GM19372 (cell line): ENCODE data around the gene PCDHA4.
"Not testable (repeated sequence)": the region's sequence is repeated elsewhere in the genome, so short reads cannot be mapped to it uniquely, and the experiment has no call there.

Experiments
- ATAC-seq: cut with Tn5 transposase; IDR thresholded peaks from one replicate; pipeline ENCODE4 v1.9.1; 2021; ENCODE audit warnings: mild to moderate bottlenecking, low read depth, moderate library complexity; ENCODE audit not compliant: unreplicated experiment

Gene PCDHA4

DNA sequence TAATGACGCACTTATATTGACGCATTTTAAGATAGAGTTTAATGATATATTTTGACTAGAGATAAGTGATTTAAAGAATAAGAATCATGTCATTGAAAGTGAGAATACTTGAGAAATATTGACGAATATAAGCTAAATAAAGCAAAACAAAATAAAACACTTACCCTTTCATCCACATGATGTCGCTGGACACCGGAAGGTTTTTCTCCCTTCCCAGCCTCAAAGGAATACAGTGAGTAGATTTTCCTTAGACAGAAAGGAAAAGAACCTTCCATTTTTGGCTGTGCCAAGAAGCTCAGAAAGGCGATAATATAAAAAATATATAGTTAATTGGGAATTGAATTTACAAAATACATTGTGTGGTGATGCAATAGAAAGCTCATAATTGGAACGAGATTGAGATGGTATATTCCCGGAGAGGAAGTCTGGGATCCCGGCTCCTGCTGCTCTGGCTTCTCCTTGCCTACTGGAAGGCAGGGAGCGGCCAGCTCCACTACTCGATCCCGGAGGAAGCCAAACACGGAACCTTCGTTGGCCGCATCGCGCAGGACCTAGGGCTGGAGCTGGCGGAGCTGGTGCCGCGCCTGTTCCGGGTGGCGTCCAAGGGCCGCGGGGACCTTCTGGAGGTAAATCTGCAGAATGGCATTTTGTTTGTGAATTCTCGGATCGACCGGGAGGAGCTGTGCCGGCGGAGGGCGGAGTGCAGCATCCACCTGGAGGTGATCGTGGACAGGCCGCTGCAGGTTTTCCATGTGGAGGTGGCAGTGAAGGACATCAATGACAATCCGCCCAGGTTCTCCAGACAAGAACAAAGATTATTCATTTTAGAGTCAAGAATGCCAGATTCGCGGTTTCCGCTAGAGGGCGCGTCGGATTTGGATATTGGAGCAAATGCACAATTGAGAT is 14.8 kb downstream of the PCDHA4 start, which contains the start of gene PCDHA5:
Gene PCDHA5 (plus strand): TSS at position 239 of the 906 bp plus-strand sequence.
- ATAC-seq, result no peak

DNA sequence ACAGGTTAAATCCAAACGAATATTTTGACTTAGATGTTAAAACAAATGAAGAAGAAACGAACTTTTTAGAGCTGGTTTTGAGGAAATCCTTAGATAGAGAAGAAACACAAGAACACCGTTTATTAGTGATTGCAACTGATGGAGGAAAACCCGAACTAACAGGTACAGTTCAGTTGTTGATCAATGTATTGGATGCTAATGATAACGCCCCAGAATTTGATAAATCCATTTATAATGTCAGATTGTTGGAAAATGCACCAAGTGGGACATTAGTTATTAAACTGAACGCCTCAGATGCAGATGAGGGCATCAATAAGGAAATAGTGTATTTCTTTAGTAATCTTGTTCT is 15.4 kb downstream of the PCDHA4 start:
- ATAC-seq, result no peak

DNA sequence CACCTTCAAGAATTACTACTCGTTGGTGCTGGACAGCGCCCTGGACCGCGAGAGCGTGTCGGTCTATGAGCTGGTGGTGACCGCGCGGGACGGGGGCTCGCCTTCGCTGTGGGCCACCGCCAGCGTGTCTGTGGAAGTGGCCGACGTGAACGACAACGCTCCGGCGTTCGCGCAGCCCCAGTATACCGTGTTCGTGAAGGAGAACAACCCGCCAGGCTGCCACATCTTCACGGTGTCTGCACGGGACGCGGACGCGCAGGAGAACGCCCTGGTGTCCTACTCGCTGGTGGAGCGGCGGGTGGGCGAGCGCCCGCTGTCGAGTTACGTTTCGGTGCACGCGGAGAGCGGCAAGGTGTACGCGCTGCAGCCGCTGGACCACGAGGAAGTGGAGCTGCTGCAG is 16.1 kb downstream of the PCDHA4 start:
- ATAC-seq, result not testable (repeated sequence)

DNA sequence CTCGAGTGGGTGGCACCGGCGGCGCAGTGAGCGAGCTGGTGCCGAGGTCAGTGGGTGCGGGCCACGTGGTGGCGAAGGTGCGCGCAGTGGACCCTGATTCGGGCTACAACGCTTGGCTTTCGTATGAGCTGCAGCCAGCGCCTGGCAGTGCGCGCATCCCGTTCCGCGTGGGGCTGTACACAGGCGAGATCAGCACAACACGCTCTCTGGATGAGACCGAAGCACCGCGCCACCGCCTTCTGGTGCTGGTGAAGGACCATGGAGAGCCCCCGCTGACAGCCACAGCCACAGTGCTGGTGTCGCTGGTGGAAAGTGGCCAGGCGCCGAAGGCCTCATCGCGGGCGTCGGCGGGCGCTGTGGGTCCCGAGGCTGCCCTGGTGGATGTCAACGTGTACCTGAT is 16.6 kb downstream of the PCDHA4 start:
- ATAC-seq, result no peak

DNA sequence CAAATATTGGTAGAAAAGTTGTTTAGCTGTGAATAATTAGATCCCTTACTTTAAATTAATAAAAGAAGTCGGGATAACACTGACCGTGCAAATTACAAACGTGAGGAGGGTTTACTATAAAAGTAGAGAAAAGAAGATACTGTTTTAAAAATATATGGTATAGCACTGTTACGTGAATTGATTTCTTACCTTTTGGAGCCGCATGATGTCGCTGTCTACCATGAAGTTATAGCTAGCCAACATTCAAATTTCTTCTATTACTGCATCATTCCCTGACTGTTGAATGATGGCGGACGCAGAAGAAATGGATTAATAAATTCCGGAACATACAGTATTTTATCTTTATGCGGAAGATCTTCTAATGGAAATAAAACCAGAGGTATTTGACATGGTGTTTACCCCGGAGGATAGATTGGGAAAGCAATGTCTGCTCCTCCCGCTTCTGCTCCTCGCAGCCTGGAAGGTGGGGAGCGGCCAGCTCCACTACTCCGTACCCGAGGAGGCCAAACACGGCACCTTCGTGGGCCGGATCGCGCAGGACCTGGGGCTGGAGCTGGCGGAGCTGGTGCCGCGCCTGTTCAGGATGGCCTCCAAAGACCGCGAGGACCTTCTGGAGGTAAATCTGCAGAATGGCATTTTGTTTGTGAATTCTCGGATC is 21.0 kb downstream of the PCDHA4 start, which contains the start of gene PCDHA6:
Gene PCDHA6 (plus strand): TSS at position 257 of the 658 bp plus-strand sequence. CDS start 132 bp downstream, at position 389.
- no peak for ATAC-seq

DNA sequence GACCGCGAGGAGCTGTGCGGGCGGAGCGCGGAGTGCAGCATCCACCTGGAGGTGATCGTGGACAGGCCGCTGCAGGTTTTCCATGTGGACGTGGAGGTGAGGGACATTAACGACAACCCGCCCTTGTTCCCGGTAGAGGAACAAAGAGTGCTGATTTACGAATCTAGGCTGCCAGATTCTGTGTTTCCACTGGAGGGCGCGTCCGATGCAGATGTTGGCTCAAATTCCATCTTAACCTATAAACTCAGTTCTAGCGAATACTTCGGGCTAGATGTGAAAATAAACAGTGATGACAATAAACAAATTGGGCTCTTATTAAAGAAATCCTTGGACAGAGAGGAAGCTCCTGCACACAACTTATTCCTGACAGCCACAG is 21.5 kb downstream of the PCDHA4 start:
- no peak for ATAC-seq

DNA sequence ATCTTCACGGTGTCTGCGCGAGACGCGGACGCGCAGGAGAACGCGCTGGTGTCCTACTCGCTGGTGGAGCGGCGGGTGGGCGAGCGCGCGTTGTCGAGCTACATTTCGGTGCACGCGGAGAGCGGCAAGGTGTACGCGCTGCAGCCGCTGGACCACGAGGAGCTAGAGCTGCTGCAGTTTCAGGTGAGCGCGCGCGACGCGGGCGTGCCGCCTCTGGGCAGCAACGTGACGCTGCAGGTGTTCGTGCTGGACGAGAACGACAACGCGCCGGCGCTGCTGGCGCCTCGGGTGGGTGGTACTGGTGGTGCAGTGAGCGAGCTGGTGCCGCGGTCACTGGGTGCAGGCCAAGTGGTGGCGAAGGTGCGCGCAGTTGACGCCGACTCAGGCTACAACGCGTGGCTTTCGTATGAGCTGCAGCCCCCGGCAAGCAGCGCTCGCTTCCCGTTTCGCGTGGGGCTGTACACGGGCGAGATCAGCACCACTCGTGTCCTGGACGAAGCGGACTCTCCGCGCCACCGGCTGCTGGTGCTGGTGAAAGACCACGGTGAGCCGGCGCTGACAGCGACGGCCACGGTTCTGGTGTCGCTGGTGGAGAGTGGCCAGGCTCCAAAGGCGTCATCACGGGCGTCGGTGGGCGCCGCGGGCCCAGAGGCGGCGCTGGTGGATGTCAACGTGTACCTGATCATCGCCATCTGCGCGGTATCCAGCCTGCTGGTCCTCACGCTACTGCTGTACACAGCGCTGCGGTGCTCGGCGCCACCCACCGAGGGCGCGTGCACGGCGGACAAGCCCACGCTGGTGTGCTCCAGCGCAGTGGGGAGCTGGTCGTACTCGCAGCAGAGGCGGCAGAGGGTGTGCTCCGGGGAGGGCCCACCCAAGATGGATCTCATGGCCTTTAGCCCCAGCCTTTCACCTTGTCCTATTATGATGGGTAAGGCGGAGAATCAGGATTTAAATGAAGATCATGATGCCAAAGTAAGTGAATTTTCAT is 22.9 kb downstream of the PCDHA4 start:
- not testable (repeated sequence) for ATAC-seq

DNA sequence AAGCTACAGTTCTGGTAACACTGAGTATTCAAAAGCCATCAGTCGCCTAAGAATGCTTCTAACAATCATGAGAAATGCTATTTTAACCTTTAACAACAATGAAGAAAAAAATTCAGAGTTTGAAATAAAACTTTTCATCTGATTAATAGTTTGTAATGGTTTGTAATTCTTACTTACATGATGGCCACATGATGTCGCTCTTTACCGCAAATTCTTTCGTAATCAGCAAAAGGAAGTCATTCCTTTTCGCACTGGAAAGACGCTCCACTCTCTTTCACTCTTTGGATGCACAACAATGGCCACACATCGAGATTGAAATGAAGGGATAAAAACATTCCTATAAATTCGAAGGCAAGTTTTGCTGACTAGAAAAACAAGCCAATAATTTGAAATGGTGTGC is 27.1 kb downstream of the PCDHA4 start, which contains the start of gene PCDHA7:
Gene PCDHA7 (plus strand): TSS at position 277 of the 400 bp plus-strand sequence. CDS start 115 bp downstream, at position 392.
- ATAC-seq, result no peak

DNA sequence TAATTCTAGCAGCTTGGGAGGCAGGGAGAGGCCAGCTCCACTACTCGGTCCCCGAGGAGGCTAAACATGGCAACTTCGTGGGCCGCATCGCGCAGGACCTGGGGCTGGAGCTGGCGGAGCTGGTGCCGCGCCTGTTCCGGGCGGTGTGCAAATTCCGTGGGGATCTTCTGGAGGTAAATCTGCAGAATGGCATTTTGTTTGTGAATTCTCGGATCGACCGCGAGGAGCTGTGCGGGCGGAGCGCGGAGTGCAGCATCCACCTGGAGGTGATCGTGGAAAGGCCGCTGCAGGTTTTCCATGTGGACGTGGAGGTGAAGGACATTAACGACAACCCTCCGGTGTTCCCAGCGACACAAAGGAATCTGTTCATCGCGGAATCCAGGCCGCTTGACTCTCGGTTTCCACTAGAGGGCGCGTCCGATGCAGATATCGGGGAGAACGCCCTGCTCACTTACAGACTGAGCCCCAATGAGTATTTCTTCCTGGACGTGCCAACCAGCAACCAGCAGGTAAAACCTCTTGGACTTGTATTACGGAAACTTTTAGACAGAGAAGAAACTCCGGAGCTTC is 27.7 kb downstream of the PCDHA4 start:
- not testable (repeated sequence) for ATAC-seq

DNA sequence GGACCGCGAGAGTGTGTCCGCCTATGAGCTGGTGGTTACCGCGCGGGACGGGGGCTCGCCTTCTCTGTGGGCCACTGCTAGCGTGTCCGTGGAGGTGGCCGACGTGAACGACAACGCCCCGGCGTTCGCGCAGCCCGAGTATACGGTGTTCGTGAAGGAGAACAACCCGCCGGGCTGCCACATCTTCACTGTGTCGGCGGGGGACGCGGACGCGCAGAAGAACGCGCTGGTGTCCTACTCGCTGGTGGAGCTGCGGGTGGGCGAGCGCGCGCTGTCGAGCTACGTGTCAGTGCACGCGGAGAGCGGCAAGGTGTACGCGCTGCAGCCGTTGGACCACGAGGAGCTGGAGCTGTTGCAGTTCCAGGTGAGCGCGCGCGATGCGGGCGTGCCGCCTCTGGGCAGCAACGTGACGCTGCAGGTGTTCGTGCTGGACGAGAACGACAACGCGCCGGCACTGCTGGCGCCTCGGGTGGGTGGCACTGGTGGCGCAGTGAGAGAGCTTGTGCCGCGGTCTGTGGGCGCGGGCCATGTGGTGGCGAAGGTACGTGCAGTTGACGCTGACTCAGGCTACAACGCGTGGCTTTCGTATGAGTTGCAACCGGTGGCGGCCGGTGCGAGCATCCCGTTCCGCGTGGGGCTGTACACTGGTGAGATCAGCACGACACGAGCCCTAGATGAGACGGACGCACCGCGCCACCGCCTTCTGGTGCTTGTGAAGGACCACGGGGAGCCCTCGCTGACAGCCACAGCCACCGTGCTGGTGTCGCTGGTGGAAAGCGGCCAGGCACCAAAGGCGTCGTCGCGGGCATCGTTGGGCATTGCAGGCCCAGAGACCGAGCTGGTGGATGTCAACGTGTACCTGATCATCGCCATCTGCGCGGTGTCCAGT is 29.0 kb downstream of the PCDHA4 start:
- ATAC-seq, result no peak

- ATAC-seq, result no peak
Observed at GRCh38 chr5:140840978-140841962, 34.4 kb downstream of the PCDHA4 start, which contains the start of gene PCDHA8. Gene PCDHA8 (plus strand): TSS chr5:140841187. CDS start chr5:140841322, 135 bp downstream.

- ATAC-seq, result no peak
Observed at GRCh38 chr5:140842798-140843733, 36.2 kb downstream of the PCDHA4 start.

GRCh38 chr5:140848139-140849102 is 41.6 kb downstream of the PCDHA4 start, which contains the start of gene PCDHA9:
Gene PCDHA9 (plus strand): TSS chr5:140848382. CDS start chr5:140848496, 114 bp downstream.
- ATAC-seq, result not testable (repeated sequence)

GRCh38 chr5:140849831-140850634 is 43.2 kb downstream of the PCDHA4 start:
- ATAC-seq, result not testable (repeated sequence)
